ENCODE measurements around the gene PSMC5. TPM values are rescaled to one million over a fixed set of nuclear protein-coding genes. Genes with fewer than 3 reads are reported as not detected.
"Not testable (repeated sequence)": the region's sequence is repeated elsewhere in the genome, so short reads cannot be mapped to it uniquely, and the experiment has no call there.

The PSMC5 gene
- total RNA-seq, 1 experiment from 2014 or later = 145 TPM

DNA sequence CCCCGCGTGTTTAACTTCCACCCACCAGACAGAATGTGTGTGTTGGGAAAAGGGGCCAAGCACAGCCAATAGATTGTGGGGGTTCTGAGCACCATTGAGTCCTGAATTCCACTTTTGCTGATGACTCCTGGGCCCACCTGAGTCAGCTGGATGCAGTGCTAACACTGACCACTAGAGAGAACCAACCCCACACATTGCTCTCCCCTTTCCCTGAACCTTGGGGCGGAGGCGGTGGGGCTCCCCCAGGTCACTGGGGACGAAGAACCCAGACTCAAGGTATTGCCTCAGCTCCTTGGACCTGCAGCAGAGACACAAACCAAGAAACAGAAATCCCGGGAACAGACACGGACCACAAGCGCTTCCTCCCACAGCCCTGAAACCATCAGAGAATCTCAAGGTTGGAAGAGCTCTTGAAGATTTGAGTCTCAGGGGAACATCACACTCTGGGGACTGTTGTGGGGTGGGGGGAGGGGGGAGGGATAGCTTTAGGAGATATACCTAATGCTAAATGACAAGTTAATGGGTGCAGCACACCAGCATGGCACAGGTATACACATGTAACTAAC is 46.9 kb downstream of the PSMC5 start:
- H3K27ac ChIP-seq (ENCODE audit: low read length); POLR2A ChIA-PET: not testable (repeated sequence)
- CTCF ChIA-PET = interaction anchor here (0.7 kb wide), 1 partner anchor 13 kb away, joined by 3 read pairs; no protein-coding TSS in a partner anchor

DNA sequence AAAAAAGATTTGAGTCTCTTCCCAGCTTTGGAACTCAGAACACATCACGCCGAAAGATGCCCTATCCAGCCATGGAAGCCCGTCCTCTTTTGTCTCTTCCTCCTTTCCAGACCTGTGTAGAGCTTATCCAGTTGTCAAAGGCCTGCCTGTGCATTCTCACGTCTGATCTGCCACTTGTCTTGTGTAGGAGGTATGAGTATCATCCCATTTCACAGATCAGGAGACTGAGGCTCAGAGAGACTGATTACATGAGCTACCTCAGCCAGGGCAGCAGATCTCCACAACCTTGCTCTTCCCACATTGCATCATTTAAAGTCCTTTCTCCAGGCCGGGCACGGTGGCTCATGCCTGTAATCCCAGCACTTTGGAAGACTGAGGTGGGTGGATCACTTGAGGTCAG is 47.5 kb downstream of the PSMC5 start:
- POLR2A ChIA-PET; BruUV-seq (replicated peaks); H3K4me1 ChIP-seq (ENCODE audit: control insufficient read depth, insufficient read depth, low read length); H3K9me3 ChIP-seq (ENCODE audit: control insufficient read depth, insufficient read depth, low read depth, low read length); H3K27ac ChIP-seq (ENCODE audit: low read length); H3K4me3 ChIP-seq (ENCODE audit: low read depth in 2 of 2, low read length in 2 of 2); DNase-seq (ENCODE audit: low read depth, low spot score); H3K27me3 ChIP-seq (ENCODE audit: control insufficient read depth, insufficient read depth, low read length); H3K36me3 ChIP-seq (ENCODE audit: control insufficient read depth, insufficient read depth, low read length); intact Hi-C loops (cut with micrococcal nuclease; ENCODE audit: unreplicated experiment); ATAC-seq; in situ Hi-C loops (cut with HindIII; ENCODE audit: low pct_unique_long_range_greater_than_20kb, low sequenced_read_pairs): not testable (repeated sequence)
- CTCF ChIA-PET = interaction anchor here (0.7 kb wide), 1 partner anchor 14 kb away, joined by 3 read pairs; no protein-coding TSS in a partner anchor

More for the DNA sequence above, 46.9 kb downstream of the PSMC5 start:
- BruUV-seq (replicated peaks); H3K4me1 ChIP-seq (ENCODE audit: control insufficient read depth, insufficient read depth, low read length); ATAC-seq; H3K9me3 ChIP-seq (ENCODE audit: control insufficient read depth, insufficient read depth, low read depth, low read length); in situ Hi-C loops (cut with HindIII; ENCODE audit: low pct_unique_long_range_greater_than_20kb, low sequenced_read_pairs); H3K4me3 ChIP-seq (ENCODE audit: low read depth in 2 of 2, low read length in 2 of 2); intact Hi-C loops (cut with micrococcal nuclease; ENCODE audit: unreplicated experiment); DNase-seq (ENCODE audit: low read depth, low spot score); H3K36me3 ChIP-seq (ENCODE audit: control insufficient read depth, insufficient read depth, low read length); H3K27me3 ChIP-seq (ENCODE audit: control insufficient read depth, insufficient read depth, low read length): not testable (repeated sequence)
- TF ChIP-seq, protein P1, sequence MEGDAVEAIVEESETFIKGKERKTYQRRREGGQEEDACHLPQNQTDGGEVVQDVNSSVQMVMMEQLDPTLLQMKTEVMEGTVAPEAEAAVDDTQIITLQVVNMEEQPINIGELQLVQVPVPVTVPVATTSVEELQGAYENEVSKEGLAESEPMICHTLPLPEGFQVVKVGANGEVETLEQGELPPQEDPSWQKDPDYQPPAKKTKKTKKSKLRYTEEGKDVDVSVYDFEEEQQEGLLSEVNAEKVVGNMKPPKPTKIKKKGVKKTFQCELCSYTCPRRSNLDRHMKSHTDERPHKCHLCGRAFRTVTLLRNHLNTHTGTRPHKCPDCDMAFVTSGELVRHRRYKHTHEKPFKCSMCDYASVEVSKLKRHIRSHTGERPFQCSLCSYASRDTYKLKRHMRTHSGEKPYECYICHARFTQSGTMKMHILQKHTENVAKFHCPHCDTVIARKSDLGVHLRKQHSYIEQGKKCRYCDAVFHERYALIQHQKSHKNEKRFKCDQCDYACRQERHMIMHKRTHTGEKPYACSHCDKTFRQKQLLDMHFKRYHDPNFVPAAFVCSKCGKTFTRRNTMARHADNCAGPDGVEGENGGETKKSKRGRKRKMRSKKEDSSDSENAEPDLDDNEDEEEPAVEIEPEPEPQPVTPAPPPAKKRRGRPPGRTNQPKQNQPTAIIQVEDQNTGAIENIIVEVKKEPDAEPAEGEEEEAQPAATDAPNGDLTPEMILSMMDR (IDR thresholded peaks at IDR 0.05) = peak; percentile 10; the same call in 1 of the 2 replicates

DNA sequence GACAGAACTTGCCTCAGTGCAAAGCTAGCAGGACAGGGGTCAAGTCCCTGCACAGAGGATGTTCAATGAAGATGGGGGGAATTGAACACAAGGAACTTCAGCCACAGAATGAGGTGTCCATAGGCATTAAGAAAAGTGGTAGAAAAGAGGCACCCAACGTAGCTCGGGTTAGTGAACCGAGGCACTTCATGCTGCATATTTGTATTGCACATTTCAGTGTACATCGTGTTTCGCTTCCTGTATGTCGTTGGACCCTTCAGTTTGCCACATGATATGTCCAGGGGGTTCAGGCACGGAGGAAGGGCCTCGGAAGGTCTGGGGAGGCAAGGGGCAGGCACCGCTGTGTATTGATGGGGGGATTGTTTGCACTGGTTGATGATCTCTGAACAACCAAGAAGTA is 51.2 kb downstream of the PSMC5 start:
- not testable (repeated sequence) for ATAC-seq

DNA sequence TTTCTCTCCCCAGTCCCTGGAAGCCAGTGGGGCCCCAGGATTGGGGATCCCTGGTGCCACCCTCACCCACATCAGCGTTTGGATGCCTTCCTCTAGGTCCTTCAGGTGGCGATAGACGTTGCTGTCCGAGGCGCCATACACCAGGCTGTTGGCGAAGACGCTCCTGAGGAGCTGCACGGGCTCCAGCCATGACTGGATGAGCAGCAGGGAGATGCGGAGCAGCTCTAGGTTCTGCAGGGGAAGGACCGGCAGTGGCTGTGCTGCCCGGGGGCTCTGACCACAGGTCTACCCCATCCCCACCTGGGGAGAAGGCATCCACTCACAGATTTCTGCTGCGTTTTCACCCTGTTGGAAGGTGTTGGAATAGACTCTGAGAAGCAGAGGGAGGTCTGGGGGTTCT is 53.5 kb downstream of the PSMC5 start:
- BruUV-seq (replicated peaks) = no TSS peak
- DNase-seq (ENCODE audit: low read depth, low spot score) = no peak
- no peaks in the 10 kb centered on the region for H3K36me3 ChIP-seq (ENCODE audit: control insufficient read depth, insufficient read depth, low read length)
- H3K9me3 ChIP-seq (ENCODE audit: control insufficient read depth, insufficient read depth, low read depth, low read length) = no peaks in the 10 kb centered on the region
- no peak overlapping the region for H3K4me3 ChIP-seq (ENCODE audit: low read depth in 2 of 2, low read length in 2 of 2)
- no peak for ATAC-seq
- ChIA-PET POLR2A (no interaction called here), CTCF (no interaction called here)
- no peaks in the 10 kb centered on the region for H3K27me3 ChIP-seq (ENCODE audit: control insufficient read depth, insufficient read depth, low read length)
- intact Hi-C loops (cut with micrococcal nuclease; ENCODE audit: unreplicated experiment) = no loop called here
- H3K27ac ChIP-seq (ENCODE audit: low read length) = no peak overlapping the region
- H3K4me1 ChIP-seq (ENCODE audit: control insufficient read depth, insufficient read depth, low read length) = no peaks in the 10 kb centered on the region
- TF ChIP-seq TCF7L2 (IDR thresholded peaks at IDR 0.05; ENCODE audit: low read depth, low read length) (no peak), POLR2AphosphoS5 (IDR thresholded peaks at IDR 0.05; ENCODE audit: low read depth, low read length) (no peak), SIN3A (IDR thresholded peaks at IDR 0.05; ENCODE audit: borderline replicate concordance, insufficient read depth, low read depth, low read length) (no peak)
- TF ChIP-seq, protein P1 (IDR thresholded peaks at IDR 0.05) = no peak
- TF ChIP-seq, protein P2, sequence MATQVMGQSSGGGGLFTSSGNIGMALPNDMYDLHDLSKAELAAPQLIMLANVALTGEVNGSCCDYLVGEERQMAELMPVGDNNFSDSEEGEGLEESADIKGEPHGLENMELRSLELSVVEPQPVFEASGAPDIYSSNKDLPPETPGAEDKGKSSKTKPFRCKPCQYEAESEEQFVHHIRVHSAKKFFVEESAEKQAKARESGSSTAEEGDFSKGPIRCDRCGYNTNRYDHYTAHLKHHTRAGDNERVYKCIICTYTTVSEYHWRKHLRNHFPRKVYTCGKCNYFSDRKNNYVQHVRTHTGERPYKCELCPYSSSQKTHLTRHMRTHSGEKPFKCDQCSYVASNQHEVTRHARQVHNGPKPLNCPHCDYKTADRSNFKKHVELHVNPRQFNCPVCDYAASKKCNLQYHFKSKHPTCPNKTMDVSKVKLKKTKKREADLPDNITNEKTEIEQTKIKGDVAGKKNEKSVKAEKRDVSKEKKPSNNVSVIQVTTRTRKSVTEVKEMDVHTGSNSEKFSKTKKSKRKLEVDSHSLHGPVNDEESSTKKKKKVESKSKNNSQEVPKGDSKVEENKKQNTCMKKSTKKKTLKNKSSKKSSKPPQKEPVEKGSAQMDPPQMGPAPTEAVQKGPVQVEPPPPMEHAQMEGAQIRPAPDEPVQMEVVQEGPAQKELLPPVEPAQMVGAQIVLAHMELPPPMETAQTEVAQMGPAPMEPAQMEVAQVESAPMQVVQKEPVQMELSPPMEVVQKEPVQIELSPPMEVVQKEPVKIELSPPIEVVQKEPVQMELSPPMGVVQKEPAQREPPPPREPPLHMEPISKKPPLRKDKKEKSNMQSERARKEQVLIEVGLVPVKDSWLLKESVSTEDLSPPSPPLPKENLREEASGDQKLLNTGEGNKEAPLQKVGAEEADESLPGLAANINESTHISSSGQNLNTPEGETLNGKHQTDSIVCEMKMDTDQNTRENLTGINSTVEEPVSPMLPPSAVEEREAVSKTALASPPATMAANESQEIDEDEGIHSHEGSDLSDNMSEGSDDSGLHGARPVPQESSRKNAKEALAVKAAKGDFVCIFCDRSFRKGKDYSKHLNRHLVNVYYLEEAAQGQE (IDR thresholded peaks at IDR 0.05; ENCODE audit: insufficient read depth in 1 of 2, low read depth in 2 of 2, low read length in 1 of 2) = no peak
- in situ Hi-C loops (cut with HindIII; ENCODE audit: low pct_unique_long_range_greater_than_20kb, low sequenced_read_pairs) = no loop called here

More for the DNA sequence above, 51.2 kb downstream of the PSMC5 start:
- BruUV-seq (replicated peaks); DNase-seq (ENCODE audit: low read depth, low spot score); POLR2A ChIA-PET; CTCF ChIA-PET; H3K4me3 ChIP-seq (ENCODE audit: low read depth in 2 of 2, low read length in 2 of 2); H3K36me3 ChIP-seq (ENCODE audit: control insufficient read depth, insufficient read depth, low read length); intact Hi-C loops (cut with micrococcal nuclease; ENCODE audit: unreplicated experiment); H3K27ac ChIP-seq (ENCODE audit: low read length); H3K9me3 ChIP-seq (ENCODE audit: control insufficient read depth, insufficient read depth, low read depth, low read length); H3K4me1 ChIP-seq (ENCODE audit: control insufficient read depth, insufficient read depth, low read length); in situ Hi-C loops (cut with HindIII; ENCODE audit: low pct_unique_long_range_greater_than_20kb, low sequenced_read_pairs); H3K27me3 ChIP-seq (ENCODE audit: control insufficient read depth, insufficient read depth, low read length): not testable (repeated sequence)

All from Panc1 (cell line).